ENCODE data around the gene NHS.

The NHS gene

DNA sequence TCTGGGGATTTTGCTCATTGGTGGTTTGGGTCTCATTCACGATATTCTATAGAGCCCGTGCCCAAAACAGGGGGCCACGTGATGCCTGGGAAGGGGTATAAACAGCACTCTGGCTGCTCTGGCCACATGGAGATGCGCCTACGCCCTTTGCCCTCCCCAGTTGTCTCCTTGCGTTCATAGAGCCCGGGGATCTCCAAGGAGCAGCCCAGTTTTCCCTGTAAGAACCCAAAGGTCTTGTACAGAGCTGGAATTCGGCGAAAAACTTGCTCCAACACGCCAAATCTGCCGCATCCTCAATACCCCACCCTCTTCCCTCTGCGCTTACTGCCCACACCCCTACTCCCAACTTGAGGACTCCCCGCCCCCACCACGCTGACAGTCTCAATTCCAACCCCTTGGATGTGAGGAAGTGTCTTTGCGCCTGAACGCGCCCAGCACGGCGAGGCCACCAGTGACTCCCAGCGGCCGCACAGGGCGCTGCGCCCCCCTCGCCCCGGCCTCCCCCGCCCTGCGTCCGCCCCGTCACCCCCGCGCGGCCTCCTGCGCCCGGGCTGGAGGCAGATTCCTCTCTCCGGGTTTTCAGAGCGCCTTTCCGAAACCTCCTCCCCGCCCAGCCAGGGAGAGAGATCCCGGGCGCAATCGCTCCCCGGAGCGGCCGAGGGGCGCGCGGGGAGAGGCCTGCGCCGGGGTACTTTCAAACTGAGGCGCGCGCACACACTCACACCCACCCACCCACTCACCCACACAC, at the start of gene NHS:
Gene NHS, plus strand, starts transcription at position 582 of the 748 bp plus-strand sequence. CDS start 558 bp downstream, outside the sequence.
- peak; percentile 70 for DNase-seq

DNA sequence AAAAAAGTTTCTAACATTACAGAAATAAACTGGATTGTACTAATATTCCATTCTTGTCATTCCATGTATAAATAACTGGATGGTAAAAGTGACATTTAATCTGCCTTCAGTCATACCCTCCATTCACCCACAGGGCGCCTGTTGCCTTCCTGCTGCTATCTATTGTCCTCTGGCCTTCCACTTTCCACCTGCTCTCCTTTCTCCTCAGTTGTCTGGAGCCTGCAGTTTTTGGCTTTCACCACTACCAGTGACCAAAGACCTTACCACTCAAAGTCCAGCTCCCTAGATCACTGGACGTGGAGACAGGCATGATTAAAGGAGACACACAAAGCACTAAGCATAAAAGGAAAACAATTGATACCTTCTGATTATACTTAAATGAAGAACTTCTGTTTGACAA, 46.2 kb upstream of the NHS start:
- DNase-seq = no peak

DNA sequence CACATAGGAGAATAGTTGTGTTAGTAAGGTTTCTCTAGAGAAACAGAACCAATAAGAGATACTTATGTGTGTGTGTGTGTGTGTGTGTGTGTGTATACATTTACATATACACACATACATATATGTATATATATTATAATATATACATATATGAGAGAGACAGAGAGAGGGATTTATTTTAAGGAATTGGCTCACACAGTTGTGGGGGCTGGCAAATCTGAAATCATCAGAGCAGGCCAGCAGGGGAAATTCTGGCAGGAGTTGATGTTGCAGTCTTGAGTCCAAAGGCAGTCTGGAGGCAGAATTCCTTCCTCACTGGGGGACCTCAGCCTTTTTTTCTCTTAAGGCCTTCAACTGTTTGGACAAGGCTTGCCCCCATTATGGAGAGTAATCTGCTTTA, 38.6 kb upstream of the NHS start:
- DNase-seq = no peak

DNA sequence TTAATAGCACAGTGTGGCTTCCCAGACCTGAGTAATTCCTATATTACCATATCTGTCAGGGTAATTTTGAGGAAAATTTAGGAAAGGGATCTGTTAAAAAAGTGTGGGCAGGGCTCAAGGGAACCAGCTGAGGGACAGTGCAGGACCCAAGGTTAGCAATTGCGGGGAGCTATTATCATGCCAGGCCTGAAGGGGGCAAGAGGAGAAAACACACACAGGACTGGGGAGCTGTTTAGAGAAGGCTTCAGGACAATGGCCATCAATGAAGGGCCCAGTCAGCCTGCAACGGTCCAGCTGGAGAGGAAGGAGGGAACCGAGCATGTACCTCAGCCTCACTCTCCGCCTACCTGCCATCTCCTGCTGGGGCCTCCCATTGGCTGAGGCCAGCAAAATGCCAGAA, 19.0 kb upstream of the NHS start:
- no peak for DNase-seq

DNA sequence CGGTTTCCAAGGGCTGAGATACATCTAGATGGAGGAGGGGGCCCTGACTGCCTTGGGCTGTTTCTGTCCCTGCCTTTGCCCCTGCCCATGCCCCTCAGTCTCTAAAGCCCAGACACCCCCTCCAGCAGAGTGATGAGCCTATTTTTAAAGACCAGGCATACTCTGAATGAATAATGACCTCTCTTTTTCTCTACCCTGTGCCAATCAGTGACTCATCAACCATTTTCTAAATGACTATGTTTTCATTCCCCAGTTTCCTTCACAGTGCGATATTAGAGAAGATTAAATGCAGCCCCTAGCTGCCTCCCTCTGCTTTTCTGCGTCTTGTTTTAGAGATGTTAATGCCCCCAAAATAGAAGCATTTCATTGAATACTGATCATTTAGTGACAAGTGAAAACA, 15.5 kb upstream of the NHS start:
- DNase-seq = no peak

DNA sequence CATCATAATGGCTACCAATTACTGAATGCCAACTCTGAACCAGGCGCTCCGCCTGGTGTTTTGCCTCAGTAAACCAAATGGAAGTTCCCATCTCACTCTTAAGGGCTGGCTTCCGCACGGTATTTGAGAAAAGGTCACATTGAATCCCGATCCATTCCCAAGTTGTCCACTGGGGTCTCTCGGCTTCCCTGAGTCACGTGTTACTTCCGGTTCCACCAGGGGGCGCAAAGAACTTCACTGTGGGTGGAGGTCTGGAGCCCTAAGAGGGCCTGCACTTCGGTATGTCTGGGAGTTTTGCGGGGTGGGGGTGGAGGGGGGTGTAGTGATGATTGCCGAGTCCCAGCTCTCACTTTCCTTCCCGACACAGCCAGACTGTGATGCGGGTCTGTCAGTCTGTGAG, 13.4 kb upstream of the NHS start:
- no peak for DNase-seq

DNA sequence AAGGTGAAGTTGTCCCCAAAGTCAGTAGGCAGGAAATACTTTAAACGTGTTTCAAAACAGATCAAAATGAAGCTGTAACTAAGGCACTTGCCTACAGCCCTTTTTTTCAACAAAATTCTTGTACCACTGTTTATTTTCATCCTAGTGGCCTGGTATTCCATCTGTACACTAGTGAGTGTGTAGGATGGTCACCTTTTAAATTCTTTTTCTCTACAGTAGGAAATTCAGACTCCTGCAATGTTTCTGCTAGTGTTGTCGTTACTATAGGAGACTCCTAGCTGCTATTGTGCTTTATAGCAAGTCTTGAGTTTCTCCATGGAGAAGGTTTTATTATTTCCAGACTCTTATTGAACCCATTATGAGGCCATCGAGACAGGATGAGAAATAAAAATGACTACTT, 7.0 kb upstream of the NHS start:
- no peak for DNase-seq

DNA sequence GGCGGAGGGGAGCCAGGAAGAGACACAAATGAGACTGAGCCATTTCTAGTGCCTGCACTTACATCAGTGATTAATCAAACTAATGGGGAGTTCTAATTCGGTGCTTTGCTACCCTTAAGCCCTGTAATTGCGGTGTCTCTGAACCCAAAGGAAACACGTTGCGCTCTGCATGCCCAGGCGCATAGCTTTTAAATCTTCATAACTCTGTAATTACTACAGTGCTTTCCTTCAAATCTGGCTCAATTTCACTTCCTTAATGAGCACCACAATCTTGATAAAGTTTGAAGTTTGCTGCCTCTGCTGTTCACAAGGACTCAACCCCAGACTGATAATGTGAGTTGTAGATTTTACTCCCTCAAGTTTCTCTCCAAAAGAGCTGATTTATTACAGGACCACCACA, 5.7 kb upstream of the NHS start:
- DNase-seq = no peak

DNA sequence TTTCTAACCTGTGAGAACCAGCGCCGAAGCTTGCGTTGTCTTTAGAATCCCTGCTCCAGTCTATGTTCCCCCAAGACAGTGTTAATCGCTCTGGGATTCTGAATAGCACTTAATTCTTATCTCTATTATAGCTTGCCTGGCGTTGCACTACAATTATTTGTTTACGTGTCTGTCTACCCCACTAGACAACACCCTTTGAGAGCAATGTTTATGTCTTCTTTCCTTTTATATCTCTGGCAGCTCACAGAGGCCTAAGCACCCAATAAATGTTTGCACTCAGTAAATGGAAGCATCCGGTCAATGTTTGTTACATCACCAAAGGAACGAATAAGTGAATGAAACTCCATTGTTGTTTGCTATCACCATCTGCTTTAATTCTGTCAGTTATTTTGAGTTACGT, 4.8 kb upstream of the NHS start:
- DNase-seq = no peak

DNA sequence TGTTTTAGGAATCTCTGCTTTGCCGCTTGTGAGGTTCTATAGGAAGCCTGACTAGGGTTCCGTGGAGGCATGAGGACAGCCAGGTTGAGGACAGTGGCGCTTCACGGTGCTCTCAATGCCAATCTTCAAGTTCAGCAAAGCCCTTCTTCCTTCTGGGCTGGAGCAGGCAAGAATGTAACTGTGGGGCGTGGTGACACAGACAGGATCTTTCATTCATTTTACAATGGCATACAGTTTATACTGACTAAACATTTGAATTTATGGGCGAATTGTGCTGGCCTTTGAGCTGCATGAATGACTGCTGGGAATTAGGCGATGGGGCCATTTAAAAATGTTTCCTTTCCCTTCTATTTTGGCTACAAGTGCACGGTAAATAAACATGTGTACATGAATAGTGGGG, 2.9 kb upstream of the NHS start:
- DNase-seq = no peak

DNA sequence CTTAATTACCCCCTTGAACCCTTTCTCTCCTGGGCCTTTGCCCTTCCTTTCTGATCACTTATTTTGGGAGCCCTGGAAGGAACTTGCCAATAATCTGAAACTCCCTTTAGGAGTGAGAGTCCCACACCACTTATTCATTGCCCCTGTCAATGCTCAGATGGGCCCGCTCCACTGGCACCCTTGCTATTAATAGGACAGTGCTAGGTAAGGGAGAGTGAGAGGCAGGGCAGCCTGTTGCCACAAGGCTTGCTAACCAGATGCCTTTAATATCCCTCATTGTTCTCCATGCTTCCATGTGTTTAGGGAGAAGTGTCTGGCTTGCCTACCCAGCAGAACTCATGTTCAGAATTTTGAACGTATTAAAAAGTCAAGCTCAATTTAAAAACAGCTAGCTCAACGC, 1.7 kb upstream of the NHS start:
- no peak for DNase-seq

DNA sequence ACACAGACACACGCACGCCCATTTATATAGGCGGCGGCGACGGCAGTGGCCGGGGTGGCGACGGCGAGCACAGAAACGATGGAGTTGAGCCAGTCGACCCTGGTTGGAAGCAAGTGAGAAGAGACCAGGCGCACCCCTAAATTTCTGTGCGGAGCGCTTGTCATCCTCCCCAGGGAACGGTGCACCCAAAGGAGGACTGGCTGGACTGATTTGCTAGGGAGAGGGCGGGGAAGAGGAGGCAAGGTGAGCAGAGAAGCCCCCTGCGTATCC, 302 bp downstream of the NHS start:
- DNase-seq = no peak

DNA sequence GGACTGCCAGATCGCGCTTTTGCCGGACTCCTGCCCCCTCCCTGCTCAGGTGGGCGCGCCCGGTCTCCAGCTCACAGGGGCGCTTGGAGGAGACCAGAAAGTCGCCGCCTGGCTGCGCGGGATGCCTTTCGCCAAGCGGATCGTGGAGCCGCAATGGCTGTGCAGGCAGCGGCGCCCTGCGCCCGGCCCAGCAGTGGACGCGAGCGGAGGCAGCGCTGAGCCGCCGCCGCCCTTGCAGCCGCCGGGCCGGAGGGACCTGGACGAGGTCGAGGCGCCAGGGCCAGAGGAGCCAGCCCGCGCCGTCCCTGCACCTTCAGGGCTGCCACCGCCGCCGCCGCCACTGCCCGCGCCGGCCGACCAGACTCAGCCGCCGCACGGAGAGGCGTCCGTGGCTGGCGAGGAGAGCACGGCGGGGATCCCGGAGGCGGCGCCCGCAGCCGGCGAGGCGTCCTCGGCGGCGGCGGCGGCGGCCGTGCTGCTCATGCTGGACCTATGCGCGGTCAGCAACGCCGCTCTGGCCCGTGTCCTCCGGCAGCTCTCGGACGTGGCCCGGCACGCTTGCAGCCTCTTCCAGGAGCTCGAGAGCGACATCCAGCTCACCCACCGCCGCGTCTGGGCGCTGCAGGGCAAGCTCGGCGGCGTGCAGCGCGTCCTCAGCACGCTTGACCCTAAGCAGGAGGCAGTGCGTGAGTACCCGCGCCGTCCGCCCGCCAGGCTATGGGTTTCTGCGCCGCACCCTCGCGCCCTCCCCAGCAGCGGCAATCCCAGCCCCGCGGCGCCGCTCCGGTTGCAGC, 834 bp downstream of the NHS start:
- DNase-seq = no peak

DNA sequence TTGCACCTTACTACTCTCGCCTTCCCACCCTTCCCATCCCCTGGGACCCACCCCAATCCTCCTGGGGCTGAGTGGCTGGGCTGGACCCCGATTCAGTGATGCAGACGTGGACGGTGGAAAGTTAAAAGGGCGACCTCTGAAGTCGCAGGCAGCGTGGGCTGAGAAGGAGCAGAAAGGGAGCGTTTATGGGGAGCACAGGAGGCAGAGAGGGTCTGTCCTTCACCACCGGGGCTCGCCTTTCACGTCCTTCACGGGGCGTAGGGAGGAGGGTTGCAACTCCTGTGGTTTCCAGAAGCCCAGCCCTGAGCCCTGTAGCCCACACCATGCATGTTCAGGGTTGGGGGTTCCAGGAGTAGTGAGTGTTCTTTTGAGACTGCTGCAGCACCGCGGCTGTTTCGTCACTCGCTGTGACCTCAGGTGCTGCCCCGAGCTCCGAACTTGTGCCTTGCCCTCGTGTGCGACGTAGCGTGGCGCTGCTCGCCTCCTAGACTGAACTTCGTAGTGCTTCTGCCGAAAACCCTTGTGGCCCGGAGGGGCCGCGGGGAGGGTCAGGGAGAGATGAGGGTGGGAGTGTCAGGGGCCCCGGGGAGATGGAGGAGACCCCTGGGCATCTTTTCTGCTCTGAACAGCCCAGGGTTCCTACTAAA, 1.6 kb downstream of the NHS start:
- no peak for DNase-seq

DNA sequence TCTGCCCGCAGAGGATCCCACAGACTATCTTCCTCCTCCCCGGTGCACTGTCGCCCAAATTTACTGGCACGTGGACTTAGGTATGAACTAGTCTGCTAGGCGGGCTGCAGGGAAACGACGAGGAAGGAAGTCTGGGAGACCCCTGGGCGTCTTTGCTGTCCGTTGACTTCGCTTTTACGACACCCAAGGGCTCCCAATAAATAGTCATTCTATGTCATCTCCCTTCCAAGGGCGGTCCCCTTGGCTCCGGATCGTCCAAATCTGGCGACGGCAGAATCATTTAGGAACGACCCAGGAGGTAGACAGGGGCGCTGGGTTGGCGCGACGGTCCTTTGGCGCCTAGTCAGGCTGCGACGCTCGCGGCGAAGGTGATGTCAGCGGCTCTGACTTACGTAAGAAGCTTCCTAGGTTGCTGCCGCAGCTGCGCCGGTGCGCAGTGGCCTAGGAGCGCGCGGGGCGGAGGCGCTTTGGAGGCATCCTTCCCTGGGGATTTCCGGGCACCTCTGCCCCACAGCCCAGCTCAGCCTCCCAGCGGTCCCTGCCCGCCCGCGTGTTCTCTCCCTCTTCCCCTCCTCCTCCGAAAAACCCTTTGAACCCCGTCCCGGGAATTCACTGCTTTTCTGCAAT, 2.2 kb downstream of the NHS start:
- DNase-seq = peak; percentile 37

DNA sequence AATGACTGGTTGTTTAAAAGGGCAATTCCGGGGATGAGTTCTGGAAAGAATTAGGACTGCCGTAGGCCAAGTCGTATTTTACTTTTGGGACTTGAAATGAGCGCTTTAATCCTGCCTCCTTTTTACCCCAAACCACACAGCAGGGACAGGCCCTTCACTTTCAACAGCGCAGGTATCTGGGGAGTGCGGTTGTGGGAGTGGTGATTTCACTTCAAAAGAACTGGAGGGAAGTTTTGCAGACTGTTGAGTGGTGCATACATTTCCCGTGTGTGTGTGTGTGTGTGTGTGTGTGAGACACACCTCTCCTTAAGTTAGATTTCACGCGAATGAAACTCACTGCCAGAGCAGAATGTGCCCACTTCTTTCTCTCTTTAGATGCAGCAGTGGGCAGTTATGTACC, 2.8 kb downstream of the NHS start:
- no peak for DNase-seq

DNA sequence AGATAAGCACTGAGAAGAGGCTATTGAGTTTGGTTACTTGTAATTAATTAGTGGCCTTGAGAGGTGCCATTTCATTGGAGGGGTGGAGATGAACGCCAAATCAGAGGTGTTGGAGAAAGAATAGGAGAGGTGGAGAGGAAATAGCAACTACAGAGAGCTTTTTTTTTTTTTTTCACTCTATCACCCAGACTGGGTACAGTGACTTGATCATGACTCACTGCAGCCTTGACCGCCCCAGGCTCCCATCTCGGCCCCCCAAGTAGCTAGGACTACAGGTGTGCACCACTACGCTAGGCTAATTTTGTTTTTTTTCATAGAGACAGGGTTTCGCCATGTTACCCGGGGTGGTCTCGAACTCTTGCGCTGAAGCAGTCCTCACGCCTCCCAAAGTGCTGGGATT, 5.2 kb downstream of the NHS start:
- DNase-seq = no peak

DNA sequence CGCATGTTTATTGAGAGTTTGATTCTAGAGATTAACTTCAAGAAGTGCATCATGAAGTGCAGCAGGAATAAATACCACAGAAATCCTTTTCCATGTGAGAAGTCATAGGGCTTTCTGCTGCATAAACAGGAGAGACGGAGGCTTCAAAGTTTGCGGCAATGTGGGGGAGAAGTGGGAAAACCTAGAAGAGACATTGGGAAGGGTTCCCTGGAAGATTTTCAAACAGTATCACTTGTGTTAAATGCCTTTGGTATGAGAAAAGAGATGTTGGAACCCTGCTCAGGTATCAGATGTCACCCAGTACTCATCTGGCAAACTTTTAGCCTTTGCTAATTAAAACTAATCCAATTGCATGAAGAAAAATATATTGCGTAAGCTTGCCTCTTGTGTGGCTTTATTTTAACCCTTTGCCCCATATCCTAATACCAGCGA, 15.4 kb downstream of the NHS start:
- no peak for DNase-seq

DNA sequence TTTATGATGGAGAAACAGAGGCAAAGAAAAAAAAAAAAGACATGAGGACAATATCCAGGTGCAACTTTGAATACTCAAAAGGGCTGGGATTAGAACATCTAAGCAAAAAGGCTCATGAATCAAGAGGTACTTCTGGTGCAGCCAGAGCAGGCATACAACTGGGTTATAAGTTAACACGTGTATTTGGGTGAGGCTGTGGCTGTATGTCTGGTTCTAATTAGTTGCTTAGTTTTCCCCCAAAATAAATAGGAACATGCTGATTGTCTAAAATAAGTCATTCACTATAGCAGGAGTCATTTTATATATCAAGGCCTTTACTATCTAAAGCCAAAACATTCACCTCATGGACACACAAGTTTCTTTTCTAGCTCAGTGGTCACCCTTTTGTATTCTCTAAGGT, 20.2 kb downstream of the NHS start:
- DNase-seq = no peak

DNA sequence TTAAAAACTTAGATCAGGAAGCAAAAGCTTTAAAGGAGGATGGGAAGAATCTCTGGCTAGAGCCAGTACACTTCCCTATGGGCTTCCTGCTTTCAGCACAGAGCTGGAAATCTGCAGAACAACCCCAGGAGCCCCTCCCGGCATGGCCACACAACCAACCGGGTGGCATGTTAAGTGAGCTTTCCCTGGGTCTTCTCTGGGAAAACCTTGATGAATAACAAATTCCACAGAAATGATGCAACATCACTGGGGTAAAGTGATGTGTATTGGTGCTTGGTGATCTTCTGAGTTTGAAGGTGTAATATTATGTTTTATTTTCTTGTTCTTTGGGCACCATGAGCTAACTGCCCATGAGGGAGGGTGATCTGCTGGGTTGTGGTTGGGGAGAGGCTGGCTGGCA, 22.1 kb downstream of the NHS start:
- DNase-seq = peak; percentile 76

DNA sequence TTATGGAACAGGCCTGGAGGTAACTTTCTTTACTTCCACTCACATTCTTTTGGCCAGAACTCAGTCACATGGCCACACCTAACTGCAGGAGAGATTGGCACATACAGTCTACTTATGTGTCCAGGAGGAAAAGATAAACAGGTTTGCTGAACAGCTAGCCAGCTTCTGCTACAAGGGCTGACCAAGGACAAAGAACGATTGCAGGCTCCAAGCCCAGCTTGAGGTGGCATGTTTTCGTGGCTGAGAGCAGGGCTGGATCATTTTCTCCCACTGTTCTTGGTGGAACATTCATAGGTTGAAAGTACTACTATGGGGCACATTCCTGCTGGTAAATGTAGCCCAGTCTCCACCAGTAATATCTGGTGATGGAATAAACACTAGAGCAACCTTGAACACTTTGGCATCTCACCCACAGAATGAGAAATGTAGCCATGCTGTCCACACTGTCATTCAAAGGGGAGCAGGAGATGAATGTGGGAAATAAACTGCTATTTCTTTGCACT, 28.2 kb downstream of the NHS start:
- DNase-seq = no peak

DNA sequence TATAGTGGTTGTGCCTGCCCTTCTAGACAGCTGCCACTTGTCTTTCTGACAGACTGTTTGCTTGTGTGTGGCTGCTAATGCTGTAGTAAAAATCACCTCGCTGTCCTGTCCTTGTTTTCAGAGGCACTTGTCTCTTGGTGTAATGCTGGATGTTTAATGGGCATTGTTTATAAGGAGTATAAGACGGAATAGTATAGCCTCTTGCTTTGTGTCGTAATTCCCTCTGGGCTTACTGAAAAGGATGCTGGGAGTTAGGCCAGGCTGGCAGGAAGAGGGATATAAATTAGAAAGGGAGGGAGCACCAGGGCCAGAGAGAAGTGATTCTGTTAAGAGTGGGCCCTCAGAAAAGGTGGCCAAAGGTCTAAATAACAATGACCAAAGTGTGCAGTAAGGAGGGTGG, 29.0 kb downstream of the NHS start:
- DNase-seq = no peak

DNA sequence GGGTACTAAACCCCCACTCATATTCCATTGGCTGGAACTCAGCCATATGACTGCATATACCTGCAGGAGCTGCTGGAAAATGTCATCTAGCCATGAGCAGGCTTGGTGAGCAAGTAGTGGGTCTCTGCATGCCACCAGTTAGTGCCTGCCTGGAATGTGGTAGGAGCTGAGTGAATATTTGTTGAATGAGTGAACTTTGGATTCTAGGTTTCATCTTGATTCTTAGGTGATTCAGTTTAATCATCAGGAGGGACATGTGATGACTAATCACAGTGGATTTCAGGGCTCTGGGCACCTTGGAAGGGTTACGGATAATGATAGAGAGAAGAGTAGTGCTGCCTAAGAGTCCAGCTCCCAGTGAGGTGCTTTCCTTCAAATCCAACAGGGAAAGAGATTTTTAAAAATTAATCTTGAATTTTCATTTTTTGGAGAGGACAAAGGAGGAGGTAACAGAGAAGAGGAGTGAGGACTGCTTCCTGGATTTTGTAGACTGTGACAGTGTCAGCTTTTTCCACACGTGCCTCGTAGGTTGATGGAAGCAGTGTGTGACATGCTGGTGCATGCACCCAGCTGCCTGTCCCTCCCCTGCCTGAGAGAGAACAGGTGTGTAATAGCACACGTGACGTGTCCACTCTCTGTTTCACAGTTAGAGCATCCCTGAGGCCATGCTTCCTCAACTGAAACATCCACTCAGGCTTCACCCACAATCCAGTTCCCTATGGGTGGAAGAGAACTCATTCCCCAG, 30.4 kb downstream of the NHS start:
- DNase-seq = peak; percentile 86
